Activated T-cell treated with anti-CD3 and anti-CD28 coated beads, Interleukin-2, amount 50 U/mL, for 1 hour (primary cell): Measurements from ENCODE around the gene SLC9A3.

ENCODE experiments used
- DNase-seq: peaks from one replicate; pipeline ENCODE4 v3.0.0-alpha.2; 2020

SLC9A3 gene

DNA sequence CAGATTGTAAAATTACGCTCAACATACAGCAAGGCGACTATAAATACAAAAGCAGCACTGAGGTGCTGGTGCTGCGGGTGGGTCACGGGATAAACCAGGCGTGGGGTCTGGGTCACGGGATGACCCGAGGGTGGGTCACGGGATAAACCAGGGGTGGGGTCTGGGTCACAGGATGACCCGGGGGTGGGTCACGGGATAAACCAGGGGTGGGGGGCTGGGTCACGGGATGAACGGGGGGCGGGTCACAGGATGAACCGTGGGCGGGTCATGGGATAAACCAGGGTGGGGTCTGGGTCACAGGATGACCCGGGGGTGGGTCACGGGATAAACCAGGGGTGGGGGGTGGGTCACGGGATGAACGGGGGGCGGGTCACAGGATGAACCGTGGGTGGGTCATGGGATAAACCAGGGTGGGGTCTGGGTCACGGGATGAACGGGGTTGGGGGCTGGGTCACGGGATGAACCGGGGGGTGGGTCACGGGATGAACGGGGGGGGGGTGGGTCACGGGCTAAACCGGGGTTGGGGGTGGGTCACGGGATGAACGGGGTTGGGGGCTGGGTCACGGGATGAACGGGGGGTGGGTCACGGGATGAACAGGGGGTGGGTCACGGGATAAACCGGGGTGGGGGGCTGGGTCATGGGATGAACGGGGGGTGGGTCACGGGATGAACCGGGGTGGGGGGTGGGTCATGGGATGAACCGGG, 30.2 kb upstream of the SLC9A3 start:
- no peak for DNase-seq

GRCh38 chr5:553874-554273, 29.6 kb upstream of the SLC9A3 start:
- no peak for DNase-seq

DNA sequence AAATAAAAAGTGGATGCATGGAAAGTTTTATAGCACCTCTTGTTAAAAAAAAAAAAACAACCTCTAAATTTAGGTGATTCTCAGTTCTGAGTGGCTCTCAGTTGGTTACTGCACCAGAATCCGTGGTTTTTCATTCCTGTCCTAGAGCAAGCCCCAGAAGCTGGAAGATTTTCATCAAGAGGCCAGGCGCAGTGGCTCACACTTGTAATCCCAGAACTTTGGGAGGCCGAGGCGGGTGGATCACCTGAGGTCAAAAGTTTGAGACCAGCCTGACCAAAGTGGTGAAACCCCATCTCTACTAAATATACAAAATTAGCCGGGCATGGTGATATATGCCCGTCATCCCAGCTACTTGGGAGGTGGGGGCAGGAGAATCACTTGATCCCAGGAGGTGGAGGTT, 27.2 kb upstream of the SLC9A3 start:
- DNase-seq = no peak

DNA sequence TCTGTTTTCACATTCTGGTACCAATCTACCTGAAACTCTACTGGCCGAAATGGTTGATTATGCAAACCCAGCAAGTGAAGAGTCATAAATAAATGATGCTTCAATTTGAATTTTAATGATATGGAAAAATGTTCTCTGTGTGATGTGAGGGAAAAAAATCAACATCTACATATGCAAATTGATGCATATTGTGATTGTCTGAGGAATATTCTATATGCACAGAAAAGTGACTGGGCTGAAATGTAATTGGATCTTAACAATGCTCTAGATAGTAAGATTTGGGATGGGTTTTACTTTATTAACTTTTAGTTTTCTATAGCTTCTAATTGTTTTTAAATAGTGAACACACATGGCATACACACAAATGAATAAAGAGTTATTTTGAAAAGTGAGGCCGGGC, 25.0 kb upstream of the SLC9A3 start:
- no peak for DNase-seq

- DNase-seq = no peak
Measured at GRCh38 chr5:548256-548655, 24.0 kb upstream of the SLC9A3 start.

DNA sequence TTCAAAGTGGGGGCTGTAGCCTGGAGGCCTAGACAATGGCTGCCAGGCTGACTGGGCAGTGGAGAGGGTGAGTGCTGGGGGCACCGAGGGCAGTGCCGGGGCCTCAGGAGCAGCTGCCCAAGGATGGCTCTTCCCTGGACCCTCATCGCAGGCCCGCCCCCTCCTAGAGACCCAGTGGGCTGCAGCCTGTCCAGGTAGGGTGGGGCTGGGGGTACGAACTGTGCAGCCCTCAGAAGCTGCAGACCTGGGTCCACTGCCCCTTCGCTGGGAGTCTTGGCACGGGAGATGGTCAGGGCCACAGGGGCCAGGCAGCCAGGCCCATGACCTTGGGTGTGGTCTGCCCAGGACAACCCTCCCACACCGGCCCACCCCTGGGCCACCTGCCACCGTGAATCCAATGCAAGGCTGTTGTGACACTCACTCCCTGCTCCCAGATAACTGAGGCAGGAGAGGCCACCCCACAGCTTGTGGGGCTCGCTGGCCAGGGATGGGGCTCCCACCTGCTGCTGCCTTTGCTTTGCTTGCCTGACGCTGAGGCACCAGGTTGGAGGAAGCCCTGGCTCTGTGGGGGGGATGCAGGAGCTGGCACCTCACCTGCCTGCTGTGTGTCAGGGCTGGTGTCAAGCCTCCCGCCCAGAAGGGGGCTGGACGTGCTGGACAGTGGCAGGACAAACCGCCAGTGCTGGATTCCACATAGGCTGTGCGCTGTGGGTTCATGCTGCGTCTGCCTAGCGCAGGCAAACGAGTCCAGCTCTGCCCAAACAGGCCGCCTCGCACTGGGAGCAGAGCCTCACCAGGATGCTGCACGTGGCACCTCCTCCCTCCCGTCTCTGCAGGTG, 23.1 kb upstream of the SLC9A3 start:
- DNase-seq = no peak

DNA sequence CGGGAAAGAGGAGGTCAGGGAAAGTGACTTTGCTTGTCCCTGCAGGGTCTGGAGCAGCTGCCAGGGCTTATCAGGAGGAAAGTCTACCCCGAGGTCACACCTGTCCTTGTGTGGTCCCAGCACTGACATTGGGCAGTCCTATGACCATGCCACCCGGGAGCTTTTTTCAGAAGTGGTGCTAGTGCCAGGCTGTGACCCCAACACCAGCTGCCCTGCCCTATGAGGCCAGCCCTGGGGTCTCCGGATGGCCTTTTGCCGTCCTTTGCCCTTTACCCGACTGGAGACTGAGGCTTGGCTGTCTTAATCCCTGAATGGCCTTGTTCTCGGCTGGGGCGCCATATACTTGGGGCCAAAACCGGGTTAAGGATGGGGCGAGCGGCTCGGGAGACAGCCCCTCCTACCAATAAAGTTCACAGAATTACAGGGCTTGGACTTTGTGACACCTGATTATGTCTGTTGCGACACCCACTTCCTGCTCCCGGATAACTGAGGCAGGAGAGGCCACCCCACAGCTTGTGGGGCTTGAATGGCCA, 22.2 kb upstream of the SLC9A3 start:
- no peak for DNase-seq

- DNase-seq = no peak
Measured at GRCh38 chr5:545641-546375, 21.6 kb upstream of the SLC9A3 start.

DNA sequence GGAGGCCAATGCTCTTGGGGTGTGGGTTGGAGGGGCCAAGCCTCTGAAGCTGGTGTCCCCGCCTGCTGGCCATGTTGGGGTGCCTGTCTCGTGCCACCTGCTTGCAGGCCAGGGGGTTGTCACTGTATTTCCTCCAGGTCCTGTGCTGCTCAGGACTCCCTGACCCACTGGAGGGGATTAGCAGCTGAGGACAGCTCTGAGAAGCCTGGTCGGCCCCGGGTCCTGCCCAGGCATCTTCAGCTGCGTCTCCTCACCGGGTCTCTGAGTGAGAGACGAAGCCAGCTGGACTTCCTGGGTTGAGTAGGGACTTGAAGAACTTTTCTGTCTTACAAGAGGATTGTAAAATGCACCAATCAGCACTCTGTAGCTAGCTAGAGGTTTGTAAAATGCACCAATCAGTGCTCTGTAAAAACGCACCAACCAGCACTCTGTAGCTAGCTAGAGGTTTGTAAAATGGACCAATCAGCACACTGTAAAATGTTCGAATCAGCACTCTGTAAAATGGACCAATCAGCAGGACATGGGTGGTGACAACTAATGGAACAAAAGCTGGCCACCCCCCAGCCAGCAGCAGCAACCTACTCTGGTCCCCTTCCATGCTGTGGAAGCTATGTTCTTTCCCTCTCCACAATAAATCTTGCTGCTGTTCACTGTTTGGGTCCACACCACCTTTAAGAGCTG, 20.6 kb upstream of the SLC9A3 start:
- DNase-seq = no peak

DNA sequence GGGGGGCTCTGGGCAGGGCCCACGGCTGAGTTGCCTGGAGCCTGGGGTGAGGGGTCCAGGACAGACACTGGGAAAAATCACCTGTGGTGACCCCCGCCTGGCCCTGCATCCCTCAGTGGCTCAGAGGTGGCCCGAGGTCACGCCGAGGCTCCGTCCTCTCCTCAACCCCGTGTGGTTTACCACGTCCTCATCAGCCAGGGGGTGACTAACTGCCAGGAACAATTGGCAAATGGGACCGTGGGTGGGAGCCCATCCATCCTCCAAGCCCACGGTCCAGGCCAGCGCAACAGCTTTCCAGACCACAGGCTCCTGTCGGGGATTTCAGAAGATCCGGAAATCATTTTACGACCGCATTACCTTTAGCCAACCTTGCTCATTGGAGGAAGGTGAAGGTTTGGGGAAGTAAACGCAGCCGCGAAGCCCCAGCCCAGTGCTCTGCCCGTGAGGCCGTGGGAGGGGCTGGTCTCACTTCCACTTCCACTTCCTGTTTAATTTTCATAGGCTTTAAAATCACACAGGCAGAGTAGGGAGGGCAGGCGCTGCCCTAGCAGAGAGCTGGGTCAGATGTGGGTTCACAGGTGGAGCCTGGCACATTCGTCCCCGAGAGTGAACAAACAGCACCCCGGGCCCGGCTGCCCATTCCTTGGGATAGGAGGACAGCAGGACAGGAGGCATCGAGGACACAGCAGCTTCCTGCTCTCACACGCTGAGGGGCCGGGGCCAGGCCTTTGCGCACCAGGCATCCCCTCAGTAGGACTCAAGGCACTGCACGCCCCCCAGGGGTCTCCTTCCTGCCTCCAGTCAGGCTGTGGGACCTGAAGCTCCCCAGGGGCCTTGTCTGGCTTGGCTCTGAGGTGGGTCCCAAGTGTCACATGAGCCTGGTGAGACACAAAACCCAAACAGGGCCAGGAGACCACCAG, 19.8 kb upstream of the SLC9A3 start:
- DNase-seq = peak; percentile 30

DNA sequence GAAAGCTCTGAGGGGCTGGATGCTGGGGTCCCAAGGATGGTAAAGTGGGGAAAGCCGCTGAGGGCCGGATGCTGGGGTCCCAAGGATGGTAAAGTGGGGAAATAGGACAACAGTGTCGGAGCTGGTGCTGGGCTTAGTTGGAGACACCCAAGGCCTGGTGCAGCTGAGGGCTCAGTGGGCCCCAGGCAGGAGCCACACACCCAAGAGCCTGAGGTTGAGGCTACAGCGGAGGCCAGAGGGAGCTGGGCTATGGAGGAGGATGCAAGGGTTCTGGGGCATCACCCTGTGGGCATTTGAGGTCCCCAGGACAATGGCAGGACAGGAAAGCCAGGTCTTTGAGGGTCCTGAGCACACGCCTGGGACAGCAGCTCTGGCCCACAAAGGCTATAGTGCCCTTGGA, 19.1 kb upstream of the SLC9A3 start:
- DNase-seq = no peak

GRCh38 chr5:542319-543311, 18.4 kb upstream of the SLC9A3 start:
- no peak for DNase-seq

- no peak for DNase-seq
Measured at GRCh38 chr5:541539-542318, 17.5 kb upstream of the SLC9A3 start.

- DNase-seq = no peak
Measured at GRCh38 chr5:540906-541538, 16.8 kb upstream of the SLC9A3 start.

DNA sequence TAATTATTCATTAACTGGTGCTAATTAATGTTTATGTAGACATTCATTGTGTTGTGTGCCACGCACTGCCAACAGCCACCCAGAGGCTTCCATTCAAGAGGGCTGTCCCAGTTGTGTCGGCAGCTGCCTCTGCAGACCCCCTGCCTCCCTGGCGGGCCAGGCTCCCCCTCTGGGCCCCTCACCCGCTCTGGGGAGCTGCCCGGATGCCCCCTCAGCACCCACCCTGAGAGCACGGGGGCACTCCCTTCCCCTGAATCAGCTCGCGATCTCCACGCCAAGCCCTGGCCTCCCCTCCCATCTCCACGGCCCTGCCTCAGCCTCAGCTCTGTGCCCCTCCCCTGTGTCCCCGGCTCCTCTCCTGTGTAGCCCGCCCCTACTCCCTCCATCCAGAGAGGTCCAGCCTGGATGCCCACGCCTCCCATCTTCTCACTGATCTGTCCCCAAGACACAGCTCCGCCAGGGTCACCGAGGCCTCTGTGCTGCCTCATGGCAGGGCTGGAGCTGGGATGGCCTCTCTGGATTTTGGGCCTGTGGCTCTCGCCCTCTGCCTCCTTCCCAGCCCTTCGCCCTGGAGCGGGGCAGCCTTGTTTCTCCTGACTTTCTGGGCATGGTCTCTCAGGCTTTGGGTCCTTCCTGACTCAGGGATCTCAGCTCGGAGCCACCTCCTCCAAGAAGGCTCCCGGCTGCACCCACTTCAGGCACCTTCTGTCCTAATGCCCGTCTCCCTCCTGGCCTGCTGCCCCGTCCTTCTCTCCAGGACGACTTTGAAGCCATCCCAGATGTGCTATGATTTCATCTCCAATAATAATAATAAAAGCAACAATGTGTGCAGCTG, 16.0 kb upstream of the SLC9A3 start:
- DNase-seq = no peak

DNA sequence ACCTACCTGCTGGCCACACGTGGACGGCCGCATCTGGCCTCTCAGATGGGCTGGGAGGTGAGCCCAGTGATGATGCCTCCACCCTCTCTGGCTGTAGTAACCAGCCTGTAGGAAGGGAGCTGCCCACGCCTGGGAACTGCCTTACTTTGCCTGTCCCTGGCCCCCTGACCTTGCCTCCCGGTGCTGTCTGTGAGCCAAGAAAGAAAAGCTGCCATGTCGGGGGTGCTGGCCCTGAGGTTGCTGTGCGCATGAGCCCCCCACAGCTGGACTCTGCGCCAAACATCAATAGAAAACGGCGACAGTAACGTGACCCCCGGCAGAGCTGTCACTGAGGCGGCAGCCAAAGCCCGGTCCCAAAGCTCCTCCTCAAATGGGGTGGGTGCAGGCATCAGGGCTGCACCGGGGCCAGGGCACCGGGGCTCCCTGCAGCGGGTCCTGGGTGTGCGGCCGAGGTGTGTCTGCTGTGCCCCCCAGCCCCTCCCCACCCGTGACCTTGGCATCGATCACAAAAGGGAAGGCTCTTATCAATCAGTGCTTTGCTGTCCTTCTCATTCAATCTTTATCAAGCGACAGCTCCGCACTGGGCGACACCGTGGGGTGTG, 15.3 kb upstream of the SLC9A3 start:
- DNase-seq = no peak

- no peak for DNase-seq
Measured at GRCh38 chr5:538801-539468, 14.7 kb upstream of the SLC9A3 start.
